Dedifferentiated amniotic fluid mesenchymal stem cell (primary cell): ENCODE data around the gene ATF7.
A peak's percentile ranks its signal among the peaks of the same experiment; 100 is the strongest.

Experiments
- DNase-seq: peaks from one replicate; pipeline ENCODE4 v3.0.0-alpha.2; 2016; ENCODE audit errors: extremely low spot score

Gene ATF7

DNA sequence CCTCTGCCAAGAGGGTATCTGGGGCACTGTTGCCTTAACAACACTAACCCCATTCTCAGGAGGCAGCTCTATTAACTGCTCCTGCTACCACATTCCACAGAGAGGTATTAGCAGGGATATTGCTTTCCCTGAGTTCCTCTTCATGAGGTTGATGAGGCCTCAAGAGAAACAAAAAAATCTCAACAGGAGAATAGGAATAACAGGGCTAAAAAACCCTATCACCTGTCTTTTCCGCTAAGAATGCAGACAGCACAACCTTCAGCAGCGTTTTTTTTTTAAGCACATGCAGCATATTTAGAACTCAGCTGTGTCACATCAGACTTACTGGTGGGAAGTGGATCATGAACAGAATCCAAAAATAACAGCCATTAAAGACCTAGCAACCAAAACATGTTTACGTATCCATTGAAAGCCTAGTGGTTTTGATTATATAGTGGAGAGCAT, 29.2 kb downstream of the ATF7 start:
- DNase-seq, result peak; percentile 47

- no peak for DNase-seq
Measured at GRCh38 chr12:53594897-53595615, 31.1 kb downstream of the ATF7 start.

DNA sequence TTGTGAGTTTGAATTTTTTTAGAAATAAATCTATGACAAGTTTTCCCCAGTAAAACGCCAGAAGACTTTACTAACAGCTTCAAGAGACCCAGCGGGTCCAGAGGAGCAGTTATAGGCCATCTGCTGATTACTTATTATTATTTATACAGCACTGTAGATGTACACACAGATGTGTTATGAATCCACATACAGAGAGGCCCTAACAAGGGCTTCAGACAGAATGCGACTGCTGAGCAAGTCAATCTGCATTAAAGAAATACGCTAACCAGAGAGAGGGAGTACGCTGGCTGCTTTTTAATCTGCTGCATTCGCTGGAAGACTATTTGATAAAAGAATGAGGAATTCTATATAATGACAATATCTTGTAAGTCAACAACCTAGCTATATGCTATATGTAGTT, 32.5 kb downstream of the ATF7 start:
- no peak for DNase-seq

- DNase-seq, result no peak
Measured at GRCh38 chr12:53593031-53593430, 33.2 kb downstream of the ATF7 start.

DNA sequence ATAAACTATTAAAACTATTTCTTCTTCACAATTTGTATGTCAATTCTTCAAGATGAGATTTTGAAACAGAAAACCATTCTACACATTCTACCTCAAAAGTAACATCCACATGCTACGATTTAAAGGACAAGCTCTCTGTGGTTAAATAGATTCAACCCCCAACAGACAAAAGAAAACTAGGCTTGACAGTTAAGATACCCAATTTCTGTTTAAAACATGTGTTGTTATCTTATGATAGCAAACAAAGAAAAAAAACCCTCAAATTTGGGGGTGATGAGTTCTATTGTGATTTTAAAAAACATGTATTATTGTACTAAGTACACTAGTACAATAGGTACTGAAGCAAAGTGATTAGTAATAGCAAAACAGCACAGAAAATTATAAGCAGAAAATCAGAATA, 33.8 kb downstream of the ATF7 start:
- no peak for DNase-seq

GRCh38 chr12:53591301-53592206, 34.6 kb downstream of the ATF7 start:
- DNase-seq, result no peak

- no peak for DNase-seq
Measured at GRCh38 chr12:53590652-53591051, 35.5 kb downstream of the ATF7 start.

- DNase-seq, result no peak
Measured at GRCh38 chr12:53589915-53590314, 36.3 kb downstream of the ATF7 start.

GRCh38 chr12:53589423-53589822, 36.8 kb downstream of the ATF7 start:
- no peak for DNase-seq

- no peak for DNase-seq
Measured at GRCh38 chr12:53588123-53588522, 38.1 kb downstream of the ATF7 start.

DNA sequence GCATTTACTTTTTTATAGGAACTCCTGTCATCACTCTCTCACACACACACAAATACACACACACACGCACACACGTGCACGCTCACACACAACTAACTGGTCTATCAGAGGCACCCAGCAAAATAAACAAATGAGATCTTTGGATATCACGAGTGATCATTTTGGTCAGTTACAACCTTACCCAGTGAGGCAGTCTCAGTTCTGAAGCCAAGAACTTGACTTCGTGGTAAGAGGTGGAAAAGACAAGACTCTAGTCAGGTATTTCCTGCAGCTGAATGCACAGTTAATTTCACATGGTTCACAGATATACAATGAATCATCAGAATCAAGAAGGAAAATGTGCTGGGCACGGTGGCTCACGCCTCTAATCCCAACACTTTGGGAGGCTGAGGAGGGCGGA, 39.4 kb downstream of the ATF7 start:
- no peak for DNase-seq

GRCh38 chr12:53585448-53586125, 40.6 kb downstream of the ATF7 start:
- DNase-seq, result no peak

- no peak for DNase-seq
Measured at GRCh38 chr12:53579545-53579955, 46.6 kb downstream of the ATF7 start.

DNA sequence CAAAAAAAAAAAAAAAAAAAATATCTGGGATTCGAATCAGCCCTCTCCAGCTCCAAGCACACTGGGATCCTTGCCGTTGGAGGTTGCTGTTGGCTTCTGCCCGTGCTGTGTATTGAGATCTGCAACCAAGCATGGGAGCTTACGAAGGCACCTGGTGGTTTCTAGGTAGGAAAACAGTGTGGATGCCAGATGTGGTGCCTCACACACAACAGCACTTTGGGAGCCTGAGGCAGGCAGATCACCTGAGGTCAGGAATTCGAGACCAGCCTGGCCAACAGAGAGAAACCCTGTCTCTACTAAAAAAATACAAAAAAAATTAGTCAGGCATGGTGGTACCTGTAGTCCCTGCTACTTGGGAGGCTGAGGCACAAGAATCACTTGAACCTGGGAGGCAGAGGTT, 47.4 kb downstream of the ATF7 start:
- DNase-seq, result no peak

- no peak for DNase-seq
Measured at GRCh38 chr12:53577941-53578352, 48.2 kb downstream of the ATF7 start.

- no peak for DNase-seq
Measured at GRCh38 chr12:53575502-53576249, 50.5 kb downstream of the ATF7 start.

GRCh38 chr12:53572134-53572758, 53.9 kb downstream of the ATF7 start:
- DNase-seq, result no peak

DNA sequence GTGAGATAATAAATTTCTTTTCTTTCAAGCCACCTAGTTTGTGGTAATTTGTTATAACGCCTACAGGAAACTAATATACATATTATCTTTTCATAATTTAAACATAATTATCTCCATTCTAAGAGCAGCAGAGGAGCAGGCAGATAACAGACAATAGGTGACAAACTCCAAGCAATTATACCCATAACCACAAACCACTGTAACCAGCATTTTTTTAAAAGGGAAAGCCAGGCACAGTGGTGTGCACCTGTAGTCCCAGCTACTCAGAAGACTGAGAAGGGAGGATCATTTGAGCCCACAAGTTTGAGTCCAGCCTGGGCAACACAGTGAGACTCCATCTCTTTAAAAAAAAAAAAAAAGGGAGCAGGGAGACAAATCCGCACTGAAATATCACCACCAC, 54.9 kb downstream of the ATF7 start:
- DNase-seq, result no peak

DNA sequence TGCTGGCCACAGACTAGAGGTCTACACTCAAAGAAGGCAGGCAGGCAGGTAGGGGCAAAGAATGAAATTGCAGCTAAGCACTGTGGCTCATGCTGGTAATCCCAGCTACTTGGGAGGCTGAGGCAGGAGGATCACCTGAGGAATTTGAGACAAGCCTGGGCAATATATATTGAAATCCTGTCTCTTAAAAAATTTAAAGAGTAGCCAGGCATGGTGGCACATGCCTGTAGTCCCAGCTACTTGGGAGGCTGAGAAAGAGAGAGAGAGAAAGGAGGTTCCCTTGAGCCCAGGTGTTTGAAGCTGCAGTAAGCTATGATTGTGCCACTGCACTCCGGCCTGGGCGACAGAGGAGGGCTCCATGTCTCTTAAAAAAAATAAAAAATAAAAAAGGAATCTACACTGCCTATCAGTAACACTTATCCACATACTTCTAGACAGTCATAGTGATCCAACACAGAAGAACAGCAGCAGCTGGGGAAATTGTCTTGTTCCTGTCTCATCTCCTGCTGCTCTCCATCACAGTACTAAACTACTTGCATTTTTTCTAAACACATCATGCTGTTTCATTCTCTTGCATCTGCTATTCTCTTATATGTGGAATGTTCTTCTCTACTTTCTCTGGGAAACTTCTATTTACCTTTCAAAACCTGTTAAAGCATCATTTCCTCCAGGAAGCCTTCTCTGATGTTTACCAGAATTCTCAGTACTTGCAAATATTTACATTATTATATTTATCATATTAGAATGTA, 57.2 kb downstream of the ATF7 start:
- DNase-seq, result peak; percentile 65
